ENCODE results near the gene MED27. TPM values are rescaled to one million over a fixed set of nuclear protein-coding genes. Genes with fewer than 3 reads are reported as not detected.

Gene MED27
- total RNA-seq: 22.5 and 27.2 TPM in 2 replicates

GRCh38 chr9:132079391-132080091 lies at the start of gene MED27:
TSS of gene MED27 (minus strand) at chr9:132079867. CDS start at chr9:132079844, 23 bp downstream.

Other genes starting within 250 kb of the MED27 start
- gene NTNG2, start 82.2 kb upstream of the MED27 start, total RNA-seq: 0.07 and 0.13 TPM in 2 replicates

All from thoracic aorta endothelial cell (primary cell).